NB4 (cell line): Measurements from ENCODE around the gene GNA14.
A peak's percentile ranks its signal among the peaks of the same experiment; 100 is the strongest.
"Not testable (repeated sequence)": the region's sequence is repeated elsewhere in the genome, so short reads cannot be mapped to it uniquely, and the experiment has no call there.

Experiments
- DNase-seq: peaks from one replicate; pipeline ENCODE4 v3.0.0; 2010; ENCODE audit warnings: low read depth
- H3K4me3 ChIP-seq: one replicate; pipeline ENCODE4 v1.5.1; 2011; ENCODE audit warnings: mild to moderate bottlenecking, low read depth, low read length, moderate library complexity
- CTCF ChIP-seq: IDR thresholded peaks from one replicate; pipeline ENCODE4 v1.5.1; 2012; ENCODE audit warnings: low read depth, low read length
- MYC ChIP-seq: IDR thresholded peaks from 2 replicates; pipeline ENCODE4 v1.6.1; 2011; ENCODE audit warnings: low read depth, low read length
- POLR2A ChIP-seq: IDR thresholded peaks from 2 replicates; pipeline ENCODE4 v1.6.1; 2011; ENCODE audit warnings: mild to moderate bottlenecking; ENCODE audit not compliant: insufficient read length; ENCODE audit errors: extremely low read depth
- TF ChIP-seq, protein P1 (sequence below): IDR thresholded peaks from 2 replicates; pipeline ENCODE4 v1.6.1; 2011; ENCODE audit warnings: low read depth, low read length

GNA14 gene

GRCh38 chr9:77648234-77649108, at the start of gene GNA14:
GNA14 (minus strand) TSS chr9:77648322; CDS start chr9:77647793, 529 bp downstream.
- TF ChIP-seq POLR2A (no peak), CTCF (no peak)
- TF ChIP-seq, protein P1, sequence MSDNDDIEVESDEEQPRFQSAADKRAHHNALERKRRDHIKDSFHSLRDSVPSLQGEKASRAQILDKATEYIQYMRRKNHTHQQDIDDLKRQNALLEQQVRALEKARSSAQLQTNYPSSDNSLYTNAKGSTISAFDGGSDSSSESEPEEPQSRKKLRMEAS, result no peak
- H3K4me3 ChIP-seq, result peak within 1 kb of the TSS; percentile 14
- peak; percentile 6 for DNase-seq

GRCh38 chr9:77697238-77697984, 49.3 kb upstream of the GNA14 start:
- TF ChIP-seq, protein P1, result no peak
- no peak for TF ChIP-seq POLR2A
- TF ChIP-seq MYC, result no peak
- no peak for TF ChIP-seq CTCF
- DNase-seq, result no peak

DNA sequence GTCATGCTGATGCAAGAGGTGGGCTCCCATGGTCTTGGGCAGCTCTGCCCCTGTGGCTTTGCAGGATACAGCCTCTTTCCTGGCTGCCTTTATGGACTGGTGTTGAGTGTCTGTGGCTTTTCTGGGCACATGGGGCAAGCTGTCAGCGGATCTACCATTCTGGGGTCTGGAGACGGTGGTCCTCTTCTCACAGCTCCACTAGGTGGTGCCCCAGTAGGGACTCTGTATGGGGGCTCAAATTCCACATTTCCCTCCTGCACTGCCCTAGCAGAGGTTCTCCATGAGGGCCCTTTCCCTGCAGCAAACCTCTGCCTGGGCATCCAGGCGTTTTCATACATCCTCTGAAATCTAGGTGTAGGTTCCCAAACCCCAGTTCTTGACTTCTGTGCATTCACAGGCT, 42.6 kb upstream of the GNA14 start:
- DNase-seq, H3K4me3 ChIP-seq: not testable (repeated sequence)

More at GRCh38 chr9:77697238-77697984, 49.3 kb upstream of the GNA14 start:
- no peak overlapping the region for H3K4me3 ChIP-seq

DNA sequence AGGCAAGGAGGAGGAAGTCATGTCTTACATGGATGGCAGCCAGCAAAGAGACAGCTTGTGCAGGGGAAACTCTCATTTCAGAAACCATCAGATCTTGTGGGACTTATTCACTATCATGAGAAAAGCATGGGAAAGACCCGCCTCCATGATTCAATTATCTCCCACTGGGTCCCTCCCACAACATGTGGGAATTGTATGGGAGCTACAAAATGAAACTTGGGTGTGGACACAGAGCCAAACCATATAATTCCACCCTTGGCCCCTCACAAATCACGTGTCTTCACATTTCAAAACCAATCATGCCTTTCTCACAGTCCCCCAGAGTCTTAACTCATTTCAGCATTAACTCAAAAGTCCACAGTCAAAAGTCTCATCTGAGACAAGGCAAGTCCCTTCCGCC, 42.0 kb upstream of the GNA14 start:
- not testable (repeated sequence) for DNase-seq, H3K4me3 ChIP-seq

GRCh38 chr9:77687737-77688136, 39.6 kb upstream of the GNA14 start:
- not testable (repeated sequence) for DNase-seq, H3K4me3 ChIP-seq

DNA sequence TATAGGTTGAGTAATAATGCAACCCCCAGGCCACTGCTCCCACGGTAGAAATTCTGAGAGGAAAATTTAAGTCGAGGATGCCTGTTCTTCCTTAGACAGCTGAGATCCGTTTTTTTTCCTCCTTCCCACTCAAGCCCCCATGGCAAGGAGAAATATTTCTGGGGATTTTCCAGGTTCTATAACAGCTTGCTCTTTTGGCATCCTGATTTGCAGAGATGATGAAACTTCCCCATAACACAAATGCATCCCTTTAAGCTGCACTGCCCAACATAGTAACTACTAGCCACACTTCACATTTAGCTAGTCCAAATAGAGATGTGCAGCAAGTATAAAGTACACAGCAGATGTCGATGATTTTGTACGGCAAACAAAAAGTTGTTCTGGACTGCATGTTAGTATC, 32.5 kb upstream of the GNA14 start:
- no peak for DNase-seq
- no peak overlapping the region for H3K4me3 ChIP-seq
- no peak for TF ChIP-seq MYC

- DNase-seq, result no peak
- no peak overlapping the region for H3K4me3 ChIP-seq
- TF ChIP-seq, protein P1, result no peak
- TF ChIP-seq CTCF (no peak), POLR2A (no peak), MYC (no peak)
Measured at GRCh38 chr9:77679661-77680368, 31.7 kb upstream of the GNA14 start.

GRCh38 chr9:77679088-77679487, 31.0 kb upstream of the GNA14 start:
- TF ChIP-seq CTCF, result no peak
- TF ChIP-seq POLR2A, result no peak
- no peak for TF ChIP-seq MYC
- TF ChIP-seq, protein P1, result no peak
- peak; percentile 29 for DNase-seq
- no peak overlapping the region for H3K4me3 ChIP-seq
